IPS-18a (cell line): ENCODE measurements around the gene DEDD2.
"Not testable (repeated sequence)": the region's sequence is repeated elsewhere in the genome, so short reads cannot be mapped to it uniquely, and the experiment has no call there.

ENCODE experiments used
- H3K27ac ChIP-seq: one replicate; pipeline ENCODE4 v1.5.1; 2013; ENCODE audit warnings: low read length
- H3K27me3 ChIP-seq: one replicate; pipeline ENCODE4 v1.6.1; 2013; ENCODE audit warnings: mild to moderate bottlenecking, low read length; ENCODE audit not compliant: control insufficient read depth, insufficient read depth
- H3K36me3 ChIP-seq: one replicate; pipeline ENCODE4 v1.6.1; 2013; ENCODE audit warnings: low read depth, low read length; ENCODE audit not compliant: control insufficient read depth
- H3K4me1 ChIP-seq: one replicate; pipeline ENCODE4 v1.6.1; 2013; ENCODE audit warnings: low read depth, low read length; ENCODE audit not compliant: control insufficient read depth
- H3K4me3 ChIP-seq: one replicate; pipeline ENCODE4 v1.5.1; 2013; ENCODE audit warnings: low read length
- H3K9ac ChIP-seq: one replicate; pipeline ENCODE4 v1.6.1; 2013; ENCODE audit warnings: mild to moderate bottlenecking, low read length, moderate library complexity
- H3K9me3 ChIP-seq: one replicate; pipeline ENCODE4 v1.6.1; 2013; ENCODE audit warnings: low read depth, low read length; ENCODE audit not compliant: control insufficient read depth

The DEDD2 gene

GRCh38 chr19:42217520-42218437 lies at the start of gene DEDD2:
DEDD2 (minus strand) TSS chr19:42217677; CDS start chr19:42217007, 670 bp downstream.
- H3K4me1 ChIP-seq = peaks cover 8% of the 10 kb centered on the region
- peaks cover 23% of the 10 kb centered on the region for H3K36me3 ChIP-seq
- H3K27ac ChIP-seq = peak within 1 kb of the TSS; percentile 82
- no peaks in the 10 kb centered on the region for H3K9me3 ChIP-seq
- peak within 1 kb of the TSS; percentile 92 for H3K4me3 ChIP-seq
- peak within 1 kb of the TSS; percentile 72 for H3K9ac ChIP-seq
- no peaks in the 10 kb centered on the region for H3K27me3 ChIP-seq

- H3K9me3 ChIP-seq, H3K36me3 ChIP-seq, H3K9ac ChIP-seq, H3K27ac ChIP-seq, H3K4me1 ChIP-seq, H3K27me3 ChIP-seq: not testable (repeated sequence)
- H3K4me3 ChIP-seq = peak overlapping the region; percentile 97
Observed at GRCh38 chr19:42266928-42267603, 49.6 kb upstream of the DEDD2 start.

GRCh38 chr19:42266105-42266504 lies 48.6 kb upstream of the DEDD2 start:
- not testable (repeated sequence) for H3K9ac ChIP-seq, H3K36me3 ChIP-seq, H3K4me3 ChIP-seq, H3K27me3 ChIP-seq, H3K4me1 ChIP-seq, H3K27ac ChIP-seq, H3K9me3 ChIP-seq

- no peak overlapping the region for H3K4me3 ChIP-seq
- H3K4me1 ChIP-seq = no peaks in the 10 kb centered on the region
- no peak overlapping the region for H3K9ac ChIP-seq
- H3K27ac ChIP-seq = no peak overlapping the region
- no peaks in the 10 kb centered on the region for H3K36me3 ChIP-seq
- H3K9me3 ChIP-seq = no peaks in the 10 kb centered on the region
- H3K27me3 ChIP-seq = peaks cover 6% of the 10 kb centered on the region
Observed at GRCh38 chr19:42261763-42262162, 44.3 kb upstream of the DEDD2 start.

GRCh38 chr19:42257842-42258241 lies 40.4 kb upstream of the DEDD2 start:
- not testable (repeated sequence) for H3K9ac ChIP-seq, H3K27ac ChIP-seq, H3K36me3 ChIP-seq, H3K9me3 ChIP-seq, H3K4me3 ChIP-seq, H3K4me1 ChIP-seq
- peaks cover 12% of the 10 kb centered on the region for H3K27me3 ChIP-seq

- Histone ChIP-seq H3K9ac (no peak overlapping the region), H3K4me3 (peak overlapping the region; percentile 75), H3K9me3 (no peaks in the 10 kb centered on the region), H3K27ac (no peak overlapping the region), H3K4me1 (peaks cover 17% of the 10 kb centered on the region), H3K36me3 (no peaks in the 10 kb centered on the region), H3K27me3 (peaks cover 12% of the 10 kb centered on the region)
Observed at GRCh38 chr19:42255766-42256745, 38.6 kb upstream of the DEDD2 start.

GRCh38 chr19:42254850-42255765 lies 37.6 kb upstream of the DEDD2 start, which contains the start of gene ERF:
ERF (minus strand) TSS chr19:42255128; CDS start chr19:42254999, 129 bp downstream.
- Histone ChIP-seq H3K4me1 (peaks cover 17% of the 10 kb centered on the region), H3K27ac (no peak within 1 kb of the TSS), H3K9me3 (no peaks in the 10 kb centered on the region)

GRCh38 chr19:42254089-42254849 lies 36.8 kb upstream of the DEDD2 start:
- Histone ChIP-seq H3K4me1 (peaks cover 17% of the 10 kb centered on the region), H3K36me3 (peaks cover 3% of the 10 kb centered on the region)

More at GRCh38 chr19:42254850-42255765, 37.6 kb upstream of the DEDD2 start, which contains the start of gene ERF:
- Histone ChIP-seq H3K4me3 (peak within 1 kb of the TSS; percentile 89), H3K9ac (peak within 1 kb of the TSS; percentile 90), H3K27me3 (peaks cover 12% of the 10 kb centered on the region), H3K36me3 (peaks cover under 1% of the 10 kb centered on the region)

GRCh38 chr19:42253245-42254088 lies 36.0 kb upstream of the DEDD2 start:
- H3K4me1 ChIP-seq = peaks cover 17% of the 10 kb centered on the region
- H3K36me3 ChIP-seq = peaks cover 3% of the 10 kb centered on the region
- H3K9ac ChIP-seq = peak overlapping the region; percentile 90
- no peaks in the 10 kb centered on the region for H3K9me3 ChIP-seq
- peaks cover 12% of the 10 kb centered on the region for H3K27me3 ChIP-seq
- H3K4me3 ChIP-seq = peak overlapping the region; percentile 89
- peak overlapping the region; percentile 82 for H3K27ac ChIP-seq

More at GRCh38 chr19:42254089-42254849, 36.8 kb upstream of the DEDD2 start:
- H3K4me3 ChIP-seq = peak overlapping the region; percentile 89
- no peak overlapping the region for H3K27ac ChIP-seq
- no peaks in the 10 kb centered on the region for H3K9me3 ChIP-seq
- peak overlapping the region; percentile 90 for H3K9ac ChIP-seq
- peaks cover 12% of the 10 kb centered on the region for H3K27me3 ChIP-seq
